ENCODE measurements around the gene MTERF4. TPM values are rescaled to one million over a fixed set of nuclear protein-coding genes. Genes with fewer than 3 reads are reported as not detected.

MTERF4 gene
- total and polyA plus RNA-seq, 11 donors = 16.4 to 29.1 (median 23.0) TPM

DNA sequence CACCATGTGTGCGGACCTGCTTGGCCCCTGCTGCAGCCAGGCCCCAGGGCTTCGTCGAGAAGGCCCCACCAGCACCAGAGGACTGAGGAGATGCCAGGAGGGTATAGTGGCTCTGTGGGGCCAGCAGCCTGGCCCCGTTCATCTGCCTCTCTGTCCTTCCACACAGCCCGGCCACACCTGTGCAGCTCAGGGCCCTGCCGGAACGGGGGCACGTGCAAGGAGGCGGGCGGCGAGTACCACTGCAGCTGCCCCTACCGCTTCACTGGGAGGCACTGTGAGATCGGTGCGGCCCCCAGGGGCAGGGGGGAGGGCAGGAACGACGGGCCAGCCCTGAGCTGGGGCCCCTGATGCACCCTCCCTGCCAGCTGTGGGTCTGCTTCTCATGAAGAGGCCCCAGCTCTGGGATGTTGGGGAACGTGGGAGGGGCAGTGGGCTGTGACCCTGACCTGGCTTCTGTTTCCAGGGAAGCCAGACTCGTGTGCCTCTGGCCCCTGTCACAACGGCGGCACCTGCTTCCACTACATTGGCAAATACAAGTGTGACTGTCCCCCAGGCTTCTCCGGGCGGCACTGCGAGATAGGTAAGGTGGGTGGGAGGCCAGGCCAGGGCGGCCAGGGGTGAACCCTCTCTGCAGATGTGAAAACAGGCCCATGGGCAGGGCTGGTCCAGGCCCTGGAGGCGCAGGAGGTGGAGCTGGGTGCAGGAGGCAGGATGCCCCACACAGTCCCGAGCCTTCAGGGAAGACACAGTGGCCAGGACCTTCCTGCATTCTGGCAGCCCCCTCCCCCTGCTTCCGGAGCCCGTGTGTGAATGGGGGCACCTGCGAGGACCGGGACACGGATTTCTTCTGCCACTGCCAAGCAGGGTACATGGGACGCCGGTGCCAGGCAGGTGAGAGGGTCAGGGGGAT lies 50.3 kb downstream of the MTERF4 start:
- Histone ChIP-seq H3K4me1 (no peaks in the 10 kb centered on the region), H3K9me3 (no peaks in the 10 kb centered on the region), H3K36me3 (peaks cover 0 to 43% (median 4%) of the 10 kb centered on the region in 9 donors), H3K4me3 (no peak overlapping the region), H3K27ac (no peak overlapping the region), H3K27me3 (no peaks in the 10 kb centered on the region)
- TF ChIP-seq, protein P1, sequence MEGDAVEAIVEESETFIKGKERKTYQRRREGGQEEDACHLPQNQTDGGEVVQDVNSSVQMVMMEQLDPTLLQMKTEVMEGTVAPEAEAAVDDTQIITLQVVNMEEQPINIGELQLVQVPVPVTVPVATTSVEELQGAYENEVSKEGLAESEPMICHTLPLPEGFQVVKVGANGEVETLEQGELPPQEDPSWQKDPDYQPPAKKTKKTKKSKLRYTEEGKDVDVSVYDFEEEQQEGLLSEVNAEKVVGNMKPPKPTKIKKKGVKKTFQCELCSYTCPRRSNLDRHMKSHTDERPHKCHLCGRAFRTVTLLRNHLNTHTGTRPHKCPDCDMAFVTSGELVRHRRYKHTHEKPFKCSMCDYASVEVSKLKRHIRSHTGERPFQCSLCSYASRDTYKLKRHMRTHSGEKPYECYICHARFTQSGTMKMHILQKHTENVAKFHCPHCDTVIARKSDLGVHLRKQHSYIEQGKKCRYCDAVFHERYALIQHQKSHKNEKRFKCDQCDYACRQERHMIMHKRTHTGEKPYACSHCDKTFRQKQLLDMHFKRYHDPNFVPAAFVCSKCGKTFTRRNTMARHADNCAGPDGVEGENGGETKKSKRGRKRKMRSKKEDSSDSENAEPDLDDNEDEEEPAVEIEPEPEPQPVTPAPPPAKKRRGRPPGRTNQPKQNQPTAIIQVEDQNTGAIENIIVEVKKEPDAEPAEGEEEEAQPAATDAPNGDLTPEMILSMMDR (IDR thresholded peaks at IDR 0.05) = no peak
- no peak for TF ChIP-seq POLR2A (IDR thresholded peaks at IDR 0.05)
- ATAC-seq (no peak), DNase-seq (peak in 1 of 5 donors; percentile 47)
- intact Hi-C loops (cut with DNase I) = no loop called here
- WGBS, 4 donors = 90 to 94% (median 91%) methylated on average over 16 to 33 of the region's 33 CpGs

DNA sequence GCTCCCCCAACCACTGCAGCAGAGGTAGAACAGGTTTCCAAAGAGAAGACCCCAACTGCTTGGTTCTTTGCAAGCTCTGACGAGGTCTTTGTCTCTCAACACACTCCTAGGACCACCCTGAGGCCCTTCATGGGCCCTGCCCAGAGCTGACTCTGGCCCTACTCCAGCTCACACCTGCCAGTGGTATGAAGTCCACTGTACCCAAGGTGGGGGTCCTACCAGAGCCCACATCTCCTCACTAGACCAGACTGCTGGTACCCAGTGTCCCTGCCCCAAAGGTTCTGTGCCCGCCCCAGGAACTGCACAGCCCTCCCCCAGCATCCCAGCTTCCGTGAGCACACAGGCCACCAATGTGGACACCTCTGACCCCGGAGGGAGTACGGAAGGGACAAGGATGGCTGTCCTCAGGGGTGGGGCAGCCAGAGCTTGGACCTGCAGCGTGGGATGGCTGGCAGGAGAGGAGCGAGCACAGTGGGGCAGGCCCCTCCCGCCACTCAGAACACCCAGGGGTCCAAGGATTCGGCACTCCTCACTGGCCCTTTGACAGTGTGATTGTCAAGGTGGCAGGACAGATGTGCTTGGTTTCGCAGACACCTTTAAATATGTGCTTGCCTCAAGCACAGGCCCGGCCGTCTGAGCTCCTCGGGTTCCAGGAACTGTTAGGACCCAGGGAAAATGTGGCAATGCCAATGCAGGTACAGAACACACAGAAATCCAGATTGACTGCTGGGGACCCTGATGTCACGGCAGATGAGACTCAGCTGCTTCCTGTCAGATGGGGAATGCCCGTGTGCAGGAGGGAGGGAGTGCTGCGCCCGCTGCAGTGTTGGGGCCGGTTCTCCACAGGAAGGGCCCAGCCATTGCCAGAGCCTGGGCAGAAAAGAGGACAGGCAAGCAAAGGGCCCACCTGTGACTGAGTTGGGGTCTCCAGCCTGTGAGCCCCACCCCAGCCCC lies 51.2 kb downstream of the MTERF4 start:
- WGBS, 4 donors = 89 to 94% (median 92%) methylated on average over 12 to 18 of the region's 18 CpGs
- peak in 1 of 4 donors; percentile 22 for ATAC-seq
- Histone ChIP-seq H3K36me3 (peaks cover 0 to 43% (median 4%) of the 10 kb centered on the region in 9 donors), H3K27ac (no peak overlapping the region), H3K4me1 (no peaks in the 10 kb centered on the region), H3K9me3 (peaks cover 0 to under 1% (median 0%) of the 10 kb centered on the region in 12 donors), H3K27me3 (no peaks in the 10 kb centered on the region), H3K4me3 (no peak overlapping the region)
- no peak for TF ChIP-seq POLR2A (IDR thresholded peaks at IDR 0.05)
- TF ChIP-seq, protein P1 (IDR thresholded peaks at IDR 0.05) = no peak
- intact Hi-C loops (cut with DNase I) = no loop called here
- peak in 2 of 5 donors; percentile 16 to 47 for DNase-seq

DNA sequence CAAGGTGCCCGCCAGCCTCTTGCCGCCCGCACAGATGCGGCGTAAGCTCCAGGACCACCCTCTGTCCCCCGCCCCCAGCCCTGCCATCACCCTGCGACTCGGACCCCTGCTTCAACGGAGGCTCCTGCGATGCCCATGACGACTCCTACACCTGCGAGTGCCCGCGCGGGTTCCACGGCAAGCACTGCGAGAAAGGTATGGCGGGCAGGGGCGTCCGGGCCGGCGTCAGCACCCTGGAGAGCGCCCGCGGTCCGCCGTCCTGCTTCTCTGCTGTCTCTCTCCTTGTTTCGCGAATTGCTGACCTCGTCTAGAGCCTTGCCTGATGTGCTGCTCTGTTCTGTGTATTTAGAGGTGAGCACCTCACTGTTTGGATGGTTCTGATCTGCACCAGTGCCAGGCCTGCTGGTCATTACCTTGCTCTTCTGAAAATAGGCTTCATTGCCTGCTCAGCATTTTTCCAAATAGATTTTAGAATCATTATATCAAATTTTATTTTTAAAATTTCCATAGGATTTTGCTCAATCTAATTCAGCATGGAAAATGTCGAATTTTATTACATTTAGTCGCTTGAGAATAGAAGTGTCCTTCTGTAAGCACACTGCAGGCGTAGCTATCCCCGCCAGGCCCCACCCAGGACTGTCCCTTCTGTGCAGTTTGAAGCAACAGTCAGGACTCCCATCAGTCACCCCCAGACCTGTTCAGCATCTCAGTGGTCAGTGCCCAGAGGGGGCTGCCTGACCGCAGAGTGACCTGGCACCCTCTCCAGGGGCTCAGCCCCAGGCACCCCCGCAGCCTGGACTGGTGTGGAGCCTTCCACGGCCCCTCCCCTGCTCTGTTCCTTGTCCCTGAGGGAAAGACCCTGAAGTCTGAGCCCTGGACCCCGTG lies 52.1 kb downstream of the MTERF4 start:
- TF ChIP-seq, protein P1 (IDR thresholded peaks at IDR 0.05) = no peak
- no peak for TF ChIP-seq POLR2A (IDR thresholded peaks at IDR 0.05)
- H3K9me3 ChIP-seq = peaks cover 0 to 9% (median under 1%) of the 10 kb centered on the region in 12 donors
- no peak overlapping the region for H3K27ac ChIP-seq
- intact Hi-C loops (cut with DNase I) = no loop called here
- WGBS, 4 donors = 45 to 62% (median 56%) methylated on average over 23 to 38 of the region's 38 CpGs
- ATAC-seq = peak in 1 of 4 donors; percentile 25
- peak in 3 of 5 donors; percentile 12 to 48 (median 17) for DNase-seq
- H3K4me1 ChIP-seq = no peaks in the 10 kb centered on the region
- peaks cover 0 to 43% (median 4%) of the 10 kb centered on the region in 9 donors for H3K36me3 ChIP-seq
- no peak overlapping the region for H3K4me3 ChIP-seq
- no peaks in the 10 kb centered on the region for H3K27me3 ChIP-seq
